Stimulated activated naive CD8-positive, alpha-beta T cell treated with anti-CD3 and anti-CD28 coated beads, Interleukin-15, Interleukin-2, amounts not matched to agents 100 ng/mL and 50 ng/mL, for 24 hours (primary cell): Measurements from ENCODE around the gene PLA2G10.
"Not testable (repeated sequence)": the region's sequence is repeated elsewhere in the genome, so short reads cannot be mapped to it uniquely, and the experiment has no call there.

ENCODE experiments used
- H3K27ac Mint-ChIP-seq: one replicate; pipeline ENCODE4 v1.8.0; 2021; ENCODE audit warnings: mild to moderate bottlenecking, mixed read lengths
- H3K27me3 Mint-ChIP-seq: one replicate; pipeline ENCODE4 v1.8.0; 2021; ENCODE audit warnings: mixed read lengths
- H3K36me3 Mint-ChIP-seq: one replicate; pipeline ENCODE4 v1.8.0; 2021; ENCODE audit warnings: low read depth, mixed read lengths
- H3K4me1 Mint-ChIP-seq: one replicate; pipeline ENCODE4 v1.8.0; 2021; ENCODE audit warnings: low read depth, mixed read lengths
- H3K4me3 Mint-ChIP-seq: one replicate; pipeline ENCODE4 v1.8.0; 2021; ENCODE audit warnings: mild to moderate bottlenecking, mixed read lengths
- H3K9me3 Mint-ChIP-seq: one replicate; pipeline ENCODE4 v1.8.0; 2021; ENCODE audit warnings: mixed read lengths

PLA2G10 gene

DNA sequence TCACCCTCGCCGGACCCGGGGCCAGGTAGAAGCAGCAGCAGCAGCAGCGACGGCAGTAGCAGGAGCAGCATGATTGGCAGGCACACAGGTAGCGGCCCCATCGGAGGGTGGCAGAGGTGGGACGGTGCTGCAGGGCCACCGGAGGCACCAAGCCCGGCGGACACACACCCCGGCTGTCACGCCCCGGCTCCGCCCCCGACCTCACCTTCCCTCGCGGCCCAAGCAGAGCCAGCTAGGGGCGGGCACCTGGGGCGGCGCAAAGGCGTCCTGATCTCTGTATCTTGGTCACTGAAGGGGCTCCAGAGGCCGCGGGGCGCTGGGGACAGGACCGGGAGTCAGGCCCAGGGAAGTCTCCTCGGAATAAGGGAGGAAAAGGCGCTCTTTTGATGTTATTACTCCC, at the start of gene PLA2G10:
Gene PLA2G10, minus strand, starts transcription at position 180 of the 400 bp plus-strand sequence. Its CDS starts 79 bp downstream, at position 101.
- not testable (repeated sequence) for H3K9me3 Mint-ChIP-seq, H3K36me3 Mint-ChIP-seq, H3K4me3 Mint-ChIP-seq, H3K27me3 Mint-ChIP-seq, H3K27ac Mint-ChIP-seq, H3K4me1 Mint-ChIP-seq

DNA sequence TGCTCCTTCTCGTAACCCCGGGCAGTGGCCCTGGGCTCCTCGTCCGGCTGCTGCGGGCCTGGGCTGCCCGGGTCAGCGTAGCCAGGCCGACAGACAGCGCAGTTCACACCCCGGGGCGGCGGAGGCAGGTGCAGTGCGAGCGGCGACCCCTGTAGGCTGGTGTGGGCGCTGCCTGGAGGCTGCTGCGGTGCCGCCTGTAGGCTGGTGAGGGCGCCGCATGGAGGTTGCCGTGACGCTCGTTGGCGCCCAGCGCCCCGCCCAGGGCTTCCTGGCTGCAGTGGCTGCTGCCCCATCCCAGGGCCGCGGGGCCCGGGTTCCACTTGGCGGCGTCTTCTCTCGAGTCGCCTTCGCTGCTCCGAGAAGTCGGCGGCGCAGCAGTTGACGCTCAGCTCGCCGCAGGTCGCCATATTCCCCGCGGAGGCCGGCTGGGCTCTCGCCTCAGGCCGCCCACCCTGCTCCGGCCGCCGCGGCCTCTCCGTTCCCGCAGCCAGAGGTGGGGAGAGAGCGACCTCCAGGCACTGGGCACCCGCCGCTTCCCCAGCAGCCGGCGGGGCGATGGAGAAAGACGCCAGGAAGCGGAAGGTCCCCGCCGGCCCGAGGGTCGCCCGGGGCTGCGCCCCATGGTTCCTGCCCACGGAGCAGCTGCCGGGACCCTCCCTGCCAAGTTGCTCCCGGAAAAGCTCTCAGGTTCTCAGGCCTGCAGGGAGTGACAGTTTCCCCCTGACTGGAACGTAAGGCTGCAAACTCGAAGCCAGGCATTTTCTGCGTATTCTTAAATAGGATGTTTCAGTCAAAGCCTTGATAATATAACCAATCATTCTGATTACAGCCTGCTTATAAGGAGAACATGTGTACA, 48.4 kb upstream of the PLA2G10 start, which contains the start of gene NPIPA2:
Gene NPIPA2, plus strand, starts transcription at position 261 of the 856 bp plus-strand sequence. CDS start 5,533 bp downstream, outside the sequence.
- not testable (repeated sequence) for H3K36me3 Mint-ChIP-seq, H3K27ac Mint-ChIP-seq, H3K9me3 Mint-ChIP-seq, H3K27me3 Mint-ChIP-seq, H3K4me1 Mint-ChIP-seq, H3K4me3 Mint-ChIP-seq

- H3K4me1 Mint-ChIP-seq, H3K9me3 Mint-ChIP-seq, H3K27ac Mint-ChIP-seq, H3K27me3 Mint-ChIP-seq, H3K4me3 Mint-ChIP-seq, H3K36me3 Mint-ChIP-seq: not testable (repeated sequence)
Measured at GRCh38 chr16:14741794-14742193, 47.7 kb upstream of the PLA2G10 start.

DNA sequence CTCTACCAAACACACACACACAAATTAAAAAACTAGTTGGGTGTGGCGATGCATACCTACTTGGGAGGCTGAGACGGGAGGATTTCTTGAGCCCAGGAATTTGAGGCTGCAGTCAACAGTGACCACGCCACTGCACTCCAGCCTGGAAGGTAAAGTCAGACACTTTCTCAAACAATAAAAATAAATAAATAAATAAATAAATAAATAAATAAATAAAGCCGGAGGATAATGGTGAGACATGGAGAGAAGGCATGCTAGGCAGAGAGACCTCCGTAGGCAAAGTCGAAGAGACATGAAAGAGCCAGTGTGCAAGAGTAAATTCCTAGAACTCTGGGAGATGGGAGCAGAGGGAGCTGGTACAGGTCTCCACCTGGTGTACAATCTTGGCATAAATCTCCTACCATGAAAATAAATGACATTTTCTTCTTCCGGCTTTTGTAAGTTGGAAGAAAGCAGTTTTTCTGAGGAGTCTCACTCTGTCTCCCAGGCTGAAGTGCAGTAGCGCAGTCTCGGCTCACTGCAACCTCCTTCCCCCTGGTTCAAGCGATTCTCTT, 46.8 kb upstream of the PLA2G10 start:
- H3K27ac Mint-ChIP-seq, H3K27me3 Mint-ChIP-seq, H3K36me3 Mint-ChIP-seq, H3K4me3 Mint-ChIP-seq, H3K9me3 Mint-ChIP-seq, H3K4me1 Mint-ChIP-seq: not testable (repeated sequence)

GRCh38 chr16:14733233-14733632, 39.1 kb upstream of the PLA2G10 start:
- H3K4me1 Mint-ChIP-seq, H3K27ac Mint-ChIP-seq, H3K4me3 Mint-ChIP-seq, H3K9me3 Mint-ChIP-seq, H3K36me3 Mint-ChIP-seq, H3K27me3 Mint-ChIP-seq: not testable (repeated sequence)

GRCh38 chr16:14703156-14704011, 9.3 kb upstream of the PLA2G10 start, which contains the start of gene NPIPA3:
NPIPA3 (plus strand) TSS chr16:14703411; CDS start chr16:14708944, 5,533 bp downstream.
- not testable (repeated sequence) for H3K4me3 Mint-ChIP-seq, H3K27me3 Mint-ChIP-seq, H3K36me3 Mint-ChIP-seq, H3K9me3 Mint-ChIP-seq, H3K27ac Mint-ChIP-seq, H3K4me1 Mint-ChIP-seq

DNA sequence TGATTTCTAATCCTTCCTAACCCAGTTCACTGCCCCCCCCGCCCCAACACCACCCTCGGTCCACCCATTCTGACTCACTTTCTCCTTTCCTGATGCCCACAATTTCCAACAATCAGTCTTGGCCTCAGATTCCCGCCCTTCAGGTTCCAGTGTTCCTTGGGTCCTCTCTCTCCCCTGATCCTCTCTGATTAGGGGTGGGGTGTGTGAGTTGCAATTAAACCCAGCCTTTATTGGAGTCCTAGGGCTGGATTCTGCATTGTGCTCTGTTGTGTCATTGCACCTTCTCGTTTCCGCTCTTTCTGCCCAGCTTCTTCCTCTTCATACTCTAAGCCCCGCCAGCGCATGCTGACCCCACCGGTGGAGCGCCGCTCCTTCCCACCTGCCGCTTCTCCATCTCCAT, 8.6 kb upstream of the PLA2G10 start:
- H3K4me3 Mint-ChIP-seq, H3K9me3 Mint-ChIP-seq, H3K36me3 Mint-ChIP-seq, H3K4me1 Mint-ChIP-seq, H3K27ac Mint-ChIP-seq, H3K27me3 Mint-ChIP-seq: not testable (repeated sequence)

GRCh38 chr16:14701859-14702258, 7.8 kb upstream of the PLA2G10 start:
- H3K27ac Mint-ChIP-seq, H3K27me3 Mint-ChIP-seq, H3K9me3 Mint-ChIP-seq, H3K36me3 Mint-ChIP-seq, H3K4me1 Mint-ChIP-seq, H3K4me3 Mint-ChIP-seq: not testable (repeated sequence)

- H3K27me3 Mint-ChIP-seq, H3K4me3 Mint-ChIP-seq, H3K4me1 Mint-ChIP-seq, H3K27ac Mint-ChIP-seq, H3K9me3 Mint-ChIP-seq, H3K36me3 Mint-ChIP-seq: not testable (repeated sequence)
Measured at GRCh38 chr16:14685870-14686793, 8.0 kb downstream of the PLA2G10 start.

DNA sequence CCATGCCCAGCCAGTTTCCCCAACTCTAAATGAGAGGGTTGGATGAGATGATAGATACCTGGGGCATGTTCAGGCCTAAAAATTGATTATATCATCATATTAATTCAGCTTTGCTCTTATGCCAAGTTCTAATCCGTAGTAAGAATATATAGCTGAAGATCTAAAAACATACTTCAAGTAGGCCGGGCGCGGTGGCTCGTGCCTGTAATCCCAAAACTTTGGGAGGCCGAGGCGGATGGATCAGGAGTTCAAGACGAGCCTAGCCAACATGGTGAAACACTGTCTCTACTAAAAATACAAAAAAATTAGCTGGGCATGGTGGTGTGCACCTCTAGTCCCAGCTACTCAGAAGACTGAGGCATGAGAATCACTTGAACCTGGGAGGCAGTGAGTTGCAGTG, 12.0 kb downstream of the PLA2G10 start:
- Mint-ChIP-seq H3K36me3 (no peaks in the 10 kb centered on the region), H3K9me3 (no peaks in the 10 kb centered on the region), H3K27ac (no peak overlapping the region), H3K4me1 (no peaks in the 10 kb centered on the region), H3K4me3 (no peak overlapping the region), H3K27me3 (no peaks in the 10 kb centered on the region)

GRCh38 chr16:14681115-14681514, 13.0 kb downstream of the PLA2G10 start:
- Mint-ChIP-seq H3K4me3 (no peak overlapping the region), H3K27ac (no peak overlapping the region), H3K36me3 (no peaks in the 10 kb centered on the region), H3K27me3 (no peaks in the 10 kb centered on the region), H3K4me1 (no peaks in the 10 kb centered on the region), H3K9me3 (no peaks in the 10 kb centered on the region)

DNA sequence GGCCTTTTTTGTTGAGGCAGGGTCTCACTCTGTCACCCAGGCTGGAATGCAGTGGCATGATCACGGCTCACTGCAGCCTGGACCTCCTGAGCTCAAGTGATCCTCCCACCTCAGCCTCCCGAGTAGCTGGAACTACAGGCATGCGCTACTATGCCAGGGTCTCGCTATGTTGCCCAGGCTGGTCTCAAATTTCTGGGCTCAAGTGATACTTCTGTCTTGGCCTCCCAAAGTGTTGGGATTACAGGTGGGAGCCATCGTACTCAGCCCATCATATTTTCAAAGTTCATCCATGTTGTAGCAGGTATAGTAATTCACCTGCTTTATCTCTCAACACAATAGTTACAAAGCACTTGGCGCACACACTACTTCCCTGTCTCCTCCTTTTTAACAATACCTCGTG, 13.7 kb downstream of the PLA2G10 start:
- not testable (repeated sequence) for H3K27ac Mint-ChIP-seq, H3K36me3 Mint-ChIP-seq, H3K9me3 Mint-ChIP-seq, H3K4me1 Mint-ChIP-seq, H3K4me3 Mint-ChIP-seq, H3K27me3 Mint-ChIP-seq

DNA sequence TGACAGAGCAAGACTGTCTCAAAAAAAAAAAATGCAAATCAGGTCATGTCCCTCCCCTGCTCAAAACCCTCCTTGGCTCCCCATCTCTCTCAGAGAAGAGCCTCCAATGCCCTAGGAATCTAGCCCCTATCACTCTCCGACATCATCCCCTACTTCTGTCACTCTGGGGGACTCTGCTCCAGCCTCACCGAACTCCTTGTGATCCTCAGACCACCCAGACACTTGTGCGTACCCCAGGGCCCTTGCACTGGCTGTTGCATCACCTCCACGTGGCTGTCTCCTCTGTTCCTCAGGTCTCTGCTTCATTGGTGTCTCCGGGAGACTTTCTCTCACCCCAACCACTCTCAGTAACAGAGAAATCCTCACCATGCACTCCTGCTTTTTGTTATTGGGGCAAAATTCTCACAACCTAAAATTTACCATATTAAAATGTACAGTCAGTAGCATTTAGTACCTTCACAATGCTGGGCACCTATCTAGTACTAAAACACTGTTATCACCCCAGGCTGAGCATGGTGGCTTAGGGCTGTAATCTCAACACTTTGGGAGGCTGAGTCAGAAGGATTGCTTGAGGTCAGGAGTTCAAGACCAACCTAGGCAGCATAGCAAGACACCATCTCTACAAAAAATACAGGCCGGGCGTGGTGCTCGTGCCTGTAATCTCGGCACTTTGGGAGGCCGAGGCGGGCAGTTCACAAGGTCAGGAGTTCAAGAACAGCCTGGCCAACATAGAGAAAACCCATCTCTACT, 15.2 kb downstream of the PLA2G10 start:
- H3K27ac Mint-ChIP-seq, result no peak overlapping the region
- H3K4me1 Mint-ChIP-seq, result no peaks in the 10 kb centered on the region
- no peaks in the 10 kb centered on the region for H3K27me3 Mint-ChIP-seq
- no peaks in the 10 kb centered on the region for H3K36me3 Mint-ChIP-seq
- H3K4me3 Mint-ChIP-seq, result no peak overlapping the region
- H3K9me3 Mint-ChIP-seq, result no peaks in the 10 kb centered on the region

DNA sequence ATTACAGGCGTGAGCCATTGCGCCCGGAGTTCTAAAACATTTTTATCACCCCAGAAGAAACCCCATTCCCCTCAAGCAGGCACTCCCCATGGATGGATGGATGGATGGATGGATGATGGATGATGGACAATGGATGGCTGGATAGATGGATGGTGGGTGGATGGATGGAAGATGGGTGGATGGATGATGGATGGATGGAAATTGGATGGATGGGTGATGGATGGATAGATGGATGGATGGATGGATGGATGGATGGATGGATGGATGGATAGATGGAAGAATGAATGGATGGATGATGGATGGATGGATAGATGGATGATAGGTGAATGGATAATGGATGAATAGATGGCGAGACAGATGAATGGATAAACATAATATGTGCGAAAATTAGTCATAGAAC, 16.5 kb downstream of the PLA2G10 start:
- H3K36me3 Mint-ChIP-seq, result no peaks in the 10 kb centered on the region
- peaks cover under 1% of the 10 kb centered on the region for H3K4me1 Mint-ChIP-seq
- no peak overlapping the region for H3K4me3 Mint-ChIP-seq
- H3K9me3 Mint-ChIP-seq, result no peaks in the 10 kb centered on the region
- H3K27ac Mint-ChIP-seq, result no peak overlapping the region
- H3K27me3 Mint-ChIP-seq, result no peaks in the 10 kb centered on the region
